Measurements from ENCODE around the gene OGFOD3.
"Not testable (repeated sequence)": the region's sequence is repeated elsewhere in the genome, so short reads cannot be mapped to it uniquely, and the experiment has no call there.

Gene OGFOD3

GRCh38 chr17:82457073-82457928 lies 38.9 kb upstream of the OGFOD3 start:
- H3K4me3 ChIP-seq (ENCODE audit: insufficient read depth, low read length, poor library complexity, severe bottlenecking), result peak overlapping the region; percentile 98
- no peaks in the 10 kb centered on the region for H3F3A ChIP-seq (ENCODE audit: insufficient read depth)
- no peak overlapping the region for H2AFZ ChIP-seq (ENCODE audit: low read depth, low read length, severe bottlenecking)
- H3K9me2 ChIP-seq (replicated peaks; ENCODE audit: insufficient read depth, low read length), result no peaks in the 10 kb centered on the region
- H4K20me1 ChIP-seq (ENCODE audit: low read depth, low read length), result no peaks in the 10 kb centered on the region
- peak overlapping the region; percentile 86 for H3K27ac ChIP-seq (ENCODE audit: low read depth, low read length)
- peaks cover 9% of the 10 kb centered on the region; the same call in 1 of the 2 replicates for H3K79me2 ChIP-seq (ENCODE audit: insufficient read depth, low read length)
- TF ChIP-seq EZH2phosphoT487 (conservative IDR thresholded peaks at IDR 0.05; ENCODE audit: low read length) (no peak), CTCF (IDR thresholded peaks at IDR 0.05; ENCODE audit: insufficient read depth, low read length, poor library complexity, severe bottlenecking) (no peak)
- no peaks in the 10 kb centered on the region for H3K9me3 ChIP-seq (ENCODE audit: insufficient read depth, low read length)
- H3K27me3 ChIP-seq (ENCODE audit: low read length), result no peaks in the 10 kb centered on the region
- H3K4me2 ChIP-seq (ENCODE audit: low read depth, low read length, poor library complexity, severe bottlenecking), result peak overlapping the region; percentile 78
- H3K9ac ChIP-seq (ENCODE audit: low read length), result peak overlapping the region; percentile 82
- no peaks in the 10 kb centered on the region for H3K36me3 ChIP-seq (ENCODE audit: low read length)

- H3K9ac ChIP-seq (ENCODE audit: low read length); H3K4me2 ChIP-seq (ENCODE audit: low read depth, low read length, poor library complexity, severe bottlenecking); H3K79me2 ChIP-seq (ENCODE audit: insufficient read depth, low read length); H3K4me3 ChIP-seq (ENCODE audit: insufficient read depth, low read length, poor library complexity, severe bottlenecking); H3K27ac ChIP-seq (ENCODE audit: low read depth, low read length); H3K9me3 ChIP-seq (ENCODE audit: insufficient read depth, low read length); H4K20me1 ChIP-seq (ENCODE audit: low read depth, low read length); H3K36me3 ChIP-seq (ENCODE audit: low read length); H3K9me2 ChIP-seq (replicated peaks; ENCODE audit: insufficient read depth, low read length); H2AFZ ChIP-seq (ENCODE audit: low read depth, low read length, severe bottlenecking); H3K27me3 ChIP-seq (ENCODE audit: low read length): not testable (repeated sequence)
- peaks cover 15% of the 10 kb centered on the region for H3F3A ChIP-seq (ENCODE audit: insufficient read depth)
Measured at GRCh38 chr17:82453706-82454105, 35.3 kb upstream of the OGFOD3 start.

- not testable (repeated sequence) for H3K4me3 ChIP-seq (ENCODE audit: insufficient read depth, low read length, poor library complexity, severe bottlenecking); H3K9ac ChIP-seq (ENCODE audit: low read length); H3K4me2 ChIP-seq (ENCODE audit: low read depth, low read length, poor library complexity, severe bottlenecking); H3K9me2 ChIP-seq (replicated peaks; ENCODE audit: insufficient read depth, low read length); H3K36me3 ChIP-seq (ENCODE audit: low read length); H2AFZ ChIP-seq (ENCODE audit: low read depth, low read length, severe bottlenecking); H3K79me2 ChIP-seq (ENCODE audit: insufficient read depth, low read length); H3K27me3 ChIP-seq (ENCODE audit: low read length); H4K20me1 ChIP-seq (ENCODE audit: low read depth, low read length); H3K27ac ChIP-seq (ENCODE audit: low read depth, low read length); H3K9me3 ChIP-seq (ENCODE audit: insufficient read depth, low read length)
- H3F3A ChIP-seq (ENCODE audit: insufficient read depth), result peaks cover 16% of the 10 kb centered on the region
Measured at GRCh38 chr17:82453151-82453550, 34.8 kb upstream of the OGFOD3 start.

- Histone ChIP-seq H4K20me1 (ENCODE audit: low read depth, low read length) (no peaks in the 10 kb centered on the region), H3K27ac (ENCODE audit: low read depth, low read length) (no peak overlapping the region), H3K79me2 (ENCODE audit: insufficient read depth, low read length) (peaks cover 14% of the 10 kb centered on the region), H3K9ac (ENCODE audit: low read length) (no peak overlapping the region), H3K4me3 (ENCODE audit: insufficient read depth, low read length, poor library complexity, severe bottlenecking) (no peak overlapping the region), H3K9me3 (ENCODE audit: insufficient read depth, low read length) (no peaks in the 10 kb centered on the region), H3K4me2 (ENCODE audit: low read depth, low read length, poor library complexity, severe bottlenecking) (no peak overlapping the region), H3K36me3 (ENCODE audit: low read length) (0 out of 2 replicates have a peak, but pooled peaks cover 4% of the 10 kb centered on the region), H2AFZ (ENCODE audit: low read depth, low read length, severe bottlenecking) (no peak overlapping the region), H3F3A (ENCODE audit: insufficient read depth) (peaks cover 16% of the 10 kb centered on the region), H3K9me2 (replicated peaks; ENCODE audit: insufficient read depth, low read length) (no peaks in the 10 kb centered on the region), H3K27me3 (ENCODE audit: low read length) (no peaks in the 10 kb centered on the region)
- TF ChIP-seq EZH2phosphoT487 (conservative IDR thresholded peaks at IDR 0.05; ENCODE audit: low read length), result no peak
- TF ChIP-seq CTCF (IDR thresholded peaks at IDR 0.05; ENCODE audit: insufficient read depth, low read length, poor library complexity, severe bottlenecking), result no peak
Measured at GRCh38 chr17:82452162-82452561, 33.8 kb upstream of the OGFOD3 start.

Data from SU-DHL-6 (cell line).